Naive thymus-derived CD8-positive, alpha-beta T cell (primary cell): ENCODE results near the gene PAM16. TPM values are rescaled to one million over a fixed set of nuclear protein-coding genes. Genes with fewer than 3 reads are reported as not detected.

ENCODE experiments used
- ATAC-seq, 2 donors: fragments of 150-1000 bp; cut with Tn5 transposase in 1 of 2; sonication (Bioruptor Pico), chemical (Tn5 transposase) in 1 of 2; 1 replicate in 1 of 2; 2 replicates in 1 of 2; pipeline ENCODE4 v1.10.0; 2021; ENCODE audit warnings: mild to moderate bottlenecking in 2 of 2, moderate library complexity in 2 of 2
- POLR2A ChIA-PET: fragments of 350-600 bp; sonication (Branson Sonifier 250); formaldehyde crosslinking; loops from one replicate; lab custom pipeline; 2021; ENCODE audit warnings: antibody characterized with exemption; lab: Charles Lee
- DNase-seq, 10 donors: peaks; one replicate each; pipeline versions ENCODE4 v3.0.0 to v3.0.0-alpha.2; 2020 to 2022
- H3K27ac Mint-ChIP-seq, 10 donors: one replicate each; pipeline ENCODE4 v1.8.0; 2020 to 2022; ENCODE audit warnings: mild to moderate bottlenecking in 10 of 10, mixed read lengths in 10 of 10, moderate library complexity in 4 of 10, inconsistent platforms in 1 of 10
- H3K27me3 Mint-ChIP-seq, 5 donors: one replicate each; pipeline ENCODE4 v1.8.0; 2021 to 2022; ENCODE audit warnings: mixed read lengths in 5 of 5
- H3K36me3 Mint-ChIP-seq, 3 donors: one replicate each; pipeline ENCODE4 v1.8.0; 2020 to 2022; ENCODE audit warnings: mixed read lengths in 3 of 3, mild to moderate bottlenecking in 2 of 3, inconsistent platforms in 1 of 3
- H3K4me1 Mint-ChIP-seq, 4 donors: one replicate each; pipeline ENCODE4 v1.8.0; 2021 to 2022; ENCODE audit warnings: mixed read lengths in 4 of 4
- H3K4me3 Mint-ChIP-seq, 10 donors: one replicate each; pipeline ENCODE4 v1.8.0; 2020 to 2022; ENCODE audit warnings: mild to moderate bottlenecking in 10 of 10, mixed read lengths in 10 of 10, moderate library complexity in 6 of 10, inconsistent platforms in 1 of 10
- H3K9me3 Mint-ChIP-seq, 9 donors: one replicate each; pipeline ENCODE4 v1.8.0; 2020 to 2022; ENCODE audit warnings: mixed read lengths in 9 of 9, mild to moderate bottlenecking in 3 of 9, inconsistent platforms in 1 of 9, moderate library complexity in 1 of 9
- polyA plus RNA-seq, 3 donors: library from polyadenylated mRNA; unstranded; fragments of 300-500 nt; fragmentation: Illumina TruSeq; gene quantifications; one replicate each; pipeline ENCODE4 v1.2.3, GENCODE V29; 2021
- total RNA-seq, 8 experiments: library from RNA in 2 of 8; stranded (reverse) in 2 of 8; gene quantifications; one replicate each; pipeline ENCODE4 v1.2.3 and lab custom pipeline; 2021 to 2026

The PAM16 gene
- total and polyA plus RNA-seq, 5 experiments from 2014 or later: 33.6 to 46.1 (median 40.9) TPM

DNA sequence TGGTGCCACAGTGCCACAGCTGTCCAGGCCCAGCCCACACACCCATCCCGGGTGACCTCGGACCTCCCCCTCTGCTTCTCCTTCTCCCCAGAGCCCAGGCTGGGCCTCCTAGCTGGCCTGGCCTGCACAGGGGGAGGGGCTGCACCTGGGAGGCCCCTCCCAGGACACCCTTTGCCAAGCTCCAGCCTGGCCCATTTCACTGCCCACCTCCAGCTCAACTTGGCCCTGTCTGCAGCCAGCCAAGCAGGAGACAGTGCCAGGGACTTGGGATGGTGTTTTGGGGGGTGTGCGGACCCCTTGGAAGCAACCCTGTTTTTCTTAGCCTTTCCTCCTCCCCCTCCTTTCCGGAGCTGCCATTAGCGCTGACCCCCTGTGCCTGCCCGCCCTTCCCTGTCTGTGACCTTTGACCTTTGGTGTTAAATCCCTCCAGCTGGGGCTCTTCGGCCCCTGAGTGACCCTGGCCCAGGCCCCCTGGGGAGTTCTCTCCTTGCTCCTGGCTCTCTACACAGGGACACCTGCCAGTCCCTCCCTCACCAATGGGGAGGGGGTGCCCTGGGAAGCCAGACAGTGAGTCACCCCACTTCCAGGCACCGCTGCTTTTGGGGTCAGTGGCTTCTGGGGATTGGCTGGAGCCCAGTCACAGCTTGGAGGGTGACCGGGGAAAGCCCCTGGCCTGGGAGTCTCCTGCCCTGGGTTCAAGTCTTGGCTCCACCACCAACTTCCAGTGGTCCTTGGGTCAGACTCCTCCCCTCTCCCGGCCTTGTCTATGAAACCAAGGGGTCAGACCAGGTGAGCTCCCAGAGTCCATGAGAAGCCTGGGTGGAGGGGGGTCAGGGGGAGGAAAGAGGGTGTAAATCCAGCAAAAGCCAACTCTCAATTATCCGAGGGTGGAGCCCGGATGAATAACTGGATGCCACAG is 33.3 kb downstream of the PAM16 start:
- DNase-seq (no peak), ATAC-seq (no peak)
- Mint-ChIP-seq H3K36me3 (peaks cover 0 to 2% (median 0%) of the 10 kb centered on the region in 3 donors), H3K4me3 (peak overlapping the region in 7 of 10 donors; percentile 12 to 79 (median 37)), H3K27ac (peak overlapping the region in 1 of 10 donors; percentile 43), H3K9me3 (no peaks in the 10 kb centered on the region), H3K27me3 (peaks cover 9 to 21% (median 11%) of the 10 kb centered on the region in 5 donors), H3K4me1 (peaks cover 13 to 20% (median 16%) of the 10 kb centered on the region in 4 donors)
- POLR2A ChIA-PET: interaction anchor here (0.8 to 1.6 kb wide), 3 partner anchors 10 to 46 kb away, joined by 3 to 6 read pairs (median 4); no protein-coding TSS in a partner anchor

GRCh38 chr16:4316864-4317531 is 34.1 kb downstream of the PAM16 start:
- no peaks in the 10 kb centered on the region for H3K9me3 Mint-ChIP-seq
- peaks cover 13 to 20% (median 16%) of the 10 kb centered on the region in 4 donors for H3K4me1 Mint-ChIP-seq
- no peak overlapping the region for H3K27ac Mint-ChIP-seq
- H3K36me3 Mint-ChIP-seq: peaks cover 0 to 2% (median 0%) of the 10 kb centered on the region in 3 donors
- POLR2A ChIA-PET: interaction anchor here (0.8 to 1.6 kb wide), 5 partner anchors 9 to 45 kb away, joined by 3 to 6 read pairs (median 4); no protein-coding TSS in a partner anchor
- H3K4me3 Mint-ChIP-seq: peak overlapping the region in 5 of 10 donors; percentile 28 to 58 (median 47)
- H3K27me3 Mint-ChIP-seq: peaks cover 9 to 22% (median 11%) of the 10 kb centered on the region in 5 donors
- no peak for DNase-seq
- ATAC-seq: no peak

- ATAC-seq (peak in 1 of 2 donors; percentile 25), DNase-seq (peak in 1 of 10 donors; percentile 16)
- H3K4me3 Mint-ChIP-seq: peak overlapping the region in 4 of 10 donors; percentile 38 to 58 (median 52)
- POLR2A ChIA-PET: interaction anchor here (0.8 to 1.6 kb wide), 3 partner anchors 9 to 44 kb away, joined by 3 to 4 read pairs (median 4); no protein-coding TSS in a partner anchor
- H3K27ac Mint-ChIP-seq: no peak overlapping the region
- H3K27me3 Mint-ChIP-seq: peaks cover 9 to 22% (median 11%) of the 10 kb centered on the region in 5 donors
- H3K4me1 Mint-ChIP-seq: peaks cover 13 to 20% (median 16%) of the 10 kb centered on the region in 4 donors
- peaks cover 0 to 2% (median 0%) of the 10 kb centered on the region in 3 donors for H3K36me3 Mint-ChIP-seq
- no peaks in the 10 kb centered on the region for H3K9me3 Mint-ChIP-seq
These were observed 34.8 kb downstream of the PAM16 start for GRCh38 chr16:4316108-4316863.

DNA sequence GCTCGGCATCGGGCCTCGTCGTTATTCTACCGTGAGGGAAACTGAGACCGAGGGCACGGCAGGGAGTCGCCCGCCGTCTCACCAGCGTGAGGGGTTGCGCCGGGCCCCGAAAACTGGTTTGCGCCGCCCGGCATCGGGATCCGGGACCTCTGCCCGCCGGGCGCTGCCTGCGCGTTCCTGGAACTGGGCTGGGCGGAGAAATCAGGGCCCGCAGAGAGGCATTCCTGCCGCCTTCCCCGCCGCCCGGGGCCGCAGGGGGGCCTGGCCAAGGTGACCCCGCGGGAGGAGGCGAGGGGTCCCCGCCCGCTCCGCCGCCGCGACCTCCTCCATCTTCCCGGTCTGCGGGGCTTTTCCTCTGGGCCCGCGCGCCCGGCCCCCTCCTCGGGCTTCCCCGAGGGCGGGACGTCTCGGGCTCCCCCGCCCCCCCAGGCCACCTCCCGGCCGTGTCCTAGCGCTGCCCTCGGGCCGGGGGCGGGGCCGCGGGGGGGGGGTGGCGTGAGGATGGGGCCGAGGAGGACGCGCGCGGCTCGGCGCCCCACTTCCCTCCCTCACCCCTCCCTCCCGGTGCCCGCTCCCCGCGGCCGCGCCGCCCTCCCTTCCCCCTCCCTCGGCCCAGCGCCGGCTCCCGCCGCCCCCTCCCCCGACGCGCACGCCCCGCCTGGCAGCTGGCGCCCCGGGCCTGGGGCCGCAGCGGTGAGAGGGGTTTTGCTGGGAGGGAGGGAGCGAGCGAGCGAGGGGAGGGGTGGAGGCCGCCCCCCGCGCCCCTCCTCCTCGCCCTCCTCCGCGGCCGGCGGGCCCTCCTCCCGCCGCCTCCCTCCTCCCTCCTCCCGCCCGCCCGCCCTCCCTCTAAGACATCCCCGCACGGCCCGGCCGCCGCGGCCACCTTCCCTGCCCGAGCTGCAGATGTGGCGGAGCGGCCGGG is 35.7 kb downstream of the PAM16 start, which contains the start of gene GLIS2:
TSS of gene GLIS2 (plus strand) at position 882 of the 922 bp plus-strand sequence. CDS start 16,214 bp downstream, outside the sequence.
- peak in 1 of 2 donors; percentile 45 for ATAC-seq
- H3K27ac Mint-ChIP-seq: peak within 1 kb of the TSS in 8 of 10 donors; percentile 21 to 93 (median 50)

GRCh38 chr16:4314532-4315185 is 36.5 kb downstream of the PAM16 start:
- DNase-seq: peak in 2 of 10 donors; percentile 36 to 39
- POLR2A ChIA-PET: interaction anchor here (0.6 to 1.0 kb wide), 3 partner anchors 40 to 873 kb away, joined by 3 to 5 read pairs (median 4); no protein-coding TSS in a partner anchor
- H3K27ac Mint-ChIP-seq: peak overlapping the region in 9 of 10 donors; percentile 7 to 93 (median 56)

More for the DNA sequence above, 35.7 kb downstream of the PAM16 start, which contains the start of gene GLIS2:
- Mint-ChIP-seq H3K27me3 (peaks cover 9 to 22% (median 11%) of the 10 kb centered on the region in 5 donors), H3K9me3 (no peaks in the 10 kb centered on the region), H3K4me3 (peak within 1 kb of the TSS; percentile 72 to 97 (median 92)), H3K36me3 (peaks cover 0 to 2% (median 0%) of the 10 kb centered on the region in 3 donors), H3K4me1 (peaks cover 13 to 20% (median 16%) of the 10 kb centered on the region in 4 donors)
- POLR2A ChIA-PET: interaction anchor here (0.6 to 1.0 kb wide), 4 partner anchors 8 to 873 kb away, joined by 3 to 5 read pairs (median 4); no protein-coding TSS in a partner anchor
- peak in 2 of 10 donors; percentile 28 to 36 for DNase-seq

DNA sequence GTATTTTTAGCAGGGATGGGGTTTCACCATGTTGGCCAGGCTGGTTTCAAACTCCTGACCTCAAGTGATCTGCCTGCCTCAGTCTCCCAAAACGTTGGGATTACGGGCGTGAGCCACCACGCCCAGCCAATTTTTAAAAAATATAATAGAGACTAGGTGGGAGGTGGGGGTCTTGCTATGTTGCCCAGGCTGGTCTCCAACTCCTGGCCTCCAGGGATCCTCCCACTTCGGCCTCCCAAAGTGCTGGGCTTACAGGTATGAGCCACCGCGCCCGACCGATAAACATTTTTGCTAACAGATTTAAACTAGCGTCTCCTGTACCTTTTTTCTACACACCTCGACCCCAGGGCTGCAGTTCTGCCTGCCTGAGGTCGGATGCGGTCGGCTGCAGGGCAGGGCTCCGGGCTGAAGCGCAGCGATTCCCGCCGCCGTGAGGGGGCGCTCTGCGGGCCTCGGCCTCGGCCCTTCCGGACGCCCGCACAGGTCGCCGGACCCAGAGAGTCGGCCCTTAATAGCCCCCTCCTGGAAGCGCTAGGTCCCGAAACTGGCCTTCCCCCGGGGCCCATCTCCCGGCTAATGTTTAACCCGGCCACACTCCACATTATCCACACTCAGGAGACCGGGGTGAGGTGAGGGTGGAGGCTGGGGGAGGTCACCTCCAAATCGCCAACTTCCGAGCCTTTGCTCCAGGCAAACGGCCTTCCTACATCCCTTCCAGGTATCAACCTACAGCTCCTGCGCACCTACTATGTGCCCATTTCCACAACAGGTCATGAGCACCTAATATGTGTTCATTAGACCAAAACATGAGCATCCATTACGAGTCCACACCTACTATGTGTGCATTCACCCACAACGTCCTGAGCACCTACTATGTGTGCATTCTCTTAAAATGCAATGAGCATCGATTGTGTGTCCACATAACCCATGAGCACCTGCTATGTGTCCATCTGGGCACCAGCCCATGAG is 37.3 kb downstream of the PAM16 start:
- POLR2A ChIA-PET: no interaction called here
- Mint-ChIP-seq H3K27ac (peak overlapping the region in 3 of 10 donors; percentile 18 to 93 (median 22)), H3K4me1 (peaks cover 12 to 17% (median 14%) of the 10 kb centered on the region in 4 donors), H3K36me3 (peaks cover 0 to 2% (median 0%) of the 10 kb centered on the region in 3 donors), H3K27me3 (peaks cover 9 to 22% (median 11%) of the 10 kb centered on the region in 5 donors), H3K9me3 (no peaks in the 10 kb centered on the region), H3K4me3 (peak overlapping the region in 9 of 10 donors; percentile 31 to 94 (median 92))
- DNase-seq (no peak), ATAC-seq (peak in 1 of 2 donors; percentile 22)

More at GRCh38 chr16:4314532-4315185, 36.5 kb downstream of the PAM16 start:
- ATAC-seq: peak; percentile 33 to 39
- Mint-ChIP-seq H3K9me3 (no peaks in the 10 kb centered on the region), H3K4me1 (peaks cover 13 to 18% (median 16%) of the 10 kb centered on the region in 4 donors), H3K36me3 (peaks cover 0 to 2% (median 0%) of the 10 kb centered on the region in 3 donors), H3K4me3 (peak overlapping the region; percentile 72 to 97 (median 92)), H3K27me3 (peaks cover 9 to 22% (median 11%) of the 10 kb centered on the region in 5 donors)

GRCh38 chr16:4309833-4310266 is 41.3 kb downstream of the PAM16 start:
- Mint-ChIP-seq H3K4me1 (peaks cover 16 to 40% (median 29%) of the 10 kb centered on the region in 4 donors), H3K4me3 (peak overlapping the region in 2 of 10 donors; percentile 48 to 57), H3K27me3 (peaks cover 8 to 13% (median 9%) of the 10 kb centered on the region in 5 donors), H3K9me3 (no peaks in the 10 kb centered on the region), H3K36me3 (peaks cover 0 to 2% (median 0%) of the 10 kb centered on the region in 3 donors), H3K27ac (peak overlapping the region in 3 of 10 donors; percentile 63 to 96 (median 65))
- peak in 9 of 10 donors; percentile 36 to 73 (median 52) for DNase-seq
- POLR2A ChIA-PET: interaction anchor here (0.5 to 5.1 kb wide), 5 partner anchors 14 to 135 kb away, joined by 4 to 31 read pairs (median 5); partner anchors contain the start of gene TFAP4
- no peak for ATAC-seq

- no peak for DNase-seq
- no peak for ATAC-seq
- POLR2A ChIA-PET: interaction anchor here (0.6 to 5.1 kb wide), 9 partner anchors 10 to 731 kb away, joined by 3 to 31 read pairs (median 4); partner anchors contain the start of gene TFAP4
- H3K36me3 Mint-ChIP-seq: no peaks in the 10 kb centered on the region
- H3K9me3 Mint-ChIP-seq: no peaks in the 10 kb centered on the region
- H3K4me1 Mint-ChIP-seq: peaks cover 12 to 34% (median 26%) of the 10 kb centered on the region in 4 donors
- H3K27ac Mint-ChIP-seq: peak overlapping the region in 9 of 10 donors; percentile 17 to 96 (median 65)
- H3K4me3 Mint-ChIP-seq: peak overlapping the region in 8 of 10 donors; percentile 22 to 95 (median 56)
- H3K27me3 Mint-ChIP-seq: peaks cover 3 to 7% (median 4%) of the 10 kb centered on the region in 5 donors
These were observed 41.9 kb downstream of the PAM16 start for GRCh38 chr16:4309102-4309832.
